Measurements from ENCODE around the gene OR56B4. TPM values are rescaled to one million over a fixed set of nuclear protein-coding genes. Genes with fewer than 3 reads are reported as not detected.

OR56B4 gene
- total and polyA plus RNA-seq, 9 donors, result not detected

DNA sequence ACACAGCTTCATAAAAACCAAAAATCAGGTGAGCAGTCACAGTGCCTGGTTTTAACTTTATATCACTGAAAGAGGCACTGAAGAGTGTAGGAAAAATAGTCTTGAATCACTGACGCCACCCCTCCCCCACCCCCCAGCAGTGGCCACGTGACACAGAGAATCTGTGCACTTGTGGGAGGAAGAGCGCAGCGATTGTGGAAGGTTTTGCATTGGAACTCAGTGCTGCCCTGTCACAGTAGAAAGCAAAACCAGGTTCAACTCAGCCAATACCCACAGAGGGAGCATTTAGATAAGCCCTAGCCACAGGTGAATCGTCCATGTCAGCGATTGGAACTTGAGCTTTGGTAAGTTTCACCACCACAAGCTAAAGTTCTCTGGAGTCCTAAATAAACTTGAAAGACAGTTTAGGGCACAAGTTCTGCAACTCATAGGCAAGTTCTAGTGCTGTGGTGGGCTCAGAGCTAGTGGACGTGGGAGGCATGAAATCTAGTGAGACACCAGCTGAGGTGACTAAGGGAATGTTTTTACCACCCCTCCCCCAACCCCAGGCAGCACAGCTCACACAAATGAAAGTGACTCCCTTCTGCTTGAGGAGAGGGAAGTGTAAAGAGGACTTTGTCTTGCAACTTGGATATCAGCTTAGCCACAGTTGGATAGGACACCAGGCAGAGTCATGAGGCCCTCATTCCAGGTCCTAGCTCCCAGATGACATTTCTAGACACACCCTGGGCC, 49.3 kb downstream of the OR56B4 start:
- Histone ChIP-seq H3K27me3 (no peaks in the 10 kb centered on the region), H3K36me3 (no peaks in the 10 kb centered on the region), H3K4me3 (no peak overlapping the region), H3K9me3 (no peaks in the 10 kb centered on the region), H3K4me1 (ENCODE audit: insufficient read depth) (no peaks in the 10 kb centered on the region), H3K27ac (no peak overlapping the region)
- 75 to 82% (median 78%) methylated on average over 7 of the region's 7 CpGs for WGBS, 3 donors
- intact Hi-C loops (cut with DNase I), result no loop called here
- no peak for DNase-seq
- TF ChIP-seq EP300 (IDR thresholded peaks at IDR 0.05) (no peak), POLR2A (IDR thresholded peaks at IDR 0.05) (no peak)
- TF ChIP-seq, protein P1, sequence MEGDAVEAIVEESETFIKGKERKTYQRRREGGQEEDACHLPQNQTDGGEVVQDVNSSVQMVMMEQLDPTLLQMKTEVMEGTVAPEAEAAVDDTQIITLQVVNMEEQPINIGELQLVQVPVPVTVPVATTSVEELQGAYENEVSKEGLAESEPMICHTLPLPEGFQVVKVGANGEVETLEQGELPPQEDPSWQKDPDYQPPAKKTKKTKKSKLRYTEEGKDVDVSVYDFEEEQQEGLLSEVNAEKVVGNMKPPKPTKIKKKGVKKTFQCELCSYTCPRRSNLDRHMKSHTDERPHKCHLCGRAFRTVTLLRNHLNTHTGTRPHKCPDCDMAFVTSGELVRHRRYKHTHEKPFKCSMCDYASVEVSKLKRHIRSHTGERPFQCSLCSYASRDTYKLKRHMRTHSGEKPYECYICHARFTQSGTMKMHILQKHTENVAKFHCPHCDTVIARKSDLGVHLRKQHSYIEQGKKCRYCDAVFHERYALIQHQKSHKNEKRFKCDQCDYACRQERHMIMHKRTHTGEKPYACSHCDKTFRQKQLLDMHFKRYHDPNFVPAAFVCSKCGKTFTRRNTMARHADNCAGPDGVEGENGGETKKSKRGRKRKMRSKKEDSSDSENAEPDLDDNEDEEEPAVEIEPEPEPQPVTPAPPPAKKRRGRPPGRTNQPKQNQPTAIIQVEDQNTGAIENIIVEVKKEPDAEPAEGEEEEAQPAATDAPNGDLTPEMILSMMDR (IDR thresholded peaks at IDR 0.05), result no peak

Other genes with a start within 250 kb of the OR56B4 start
- gene OR52E8, start 250.0 kb upstream of the OR56B4 start, total RNA-seq, result not detected
- not detected for gene OR52E8, start 250.0 kb upstream of the OR56B4 start, polyA plus RNA-seq
- not detected for gene OR52E4, start 227.1 kb upstream of the OR56B4 start, total RNA-seq
- not detected for gene OR52E4, start 227.1 kb upstream of the OR56B4 start, polyA plus RNA-seq
- not detected for gene OR52E5, start 214.5 kb upstream of the OR56B4 start, total RNA-seq
- not detected for gene OR52E5, start 214.5 kb upstream of the OR56B4 start, polyA plus RNA-seq
- gene OR56A3, start 165.4 kb upstream of the OR56B4 start, total RNA-seq, result not detected
- gene OR56A3, start 165.4 kb upstream of the OR56B4 start, polyA plus RNA-seq, result not detected
- gene OR56A5, start 139.2 kb upstream of the OR56B4 start, total RNA-seq, result not detected
- not detected for gene OR56A5, start 139.2 kb upstream of the OR56B4 start, polyA plus RNA-seq
- gene OR52L1, start 120.7 kb upstream of the OR56B4 start, total RNA-seq, result not detected
- gene OR52L1, start 120.7 kb upstream of the OR56B4 start, polyA plus RNA-seq, result not detected
- under 1 TPM in 2 of 7 donors, not detected in 5; 0.07 to 0.10 TPM for gene OR56A4, start 100.7 kb upstream of the OR56B4 start, total RNA-seq
- gene OR56A4, start 100.7 kb upstream of the OR56B4 start, polyA plus RNA-seq, result not detected
- gene OR56A1, start 76.9 kb upstream of the OR56B4 start, total RNA-seq, result under 1 TPM in 1 of 7 donors, not detected in 6; 0.02 TPM
- not detected for gene OR56A1, start 76.9 kb upstream of the OR56B4 start, polyA plus RNA-seq
- not detected for gene OR52B2, start 62.6 kb downstream of the OR56B4 start, total RNA-seq
- not detected for gene OR52B2, start 62.6 kb downstream of the OR56B4 start, polyA plus RNA-seq
- not detected for gene OR52W1, start 91.5 kb downstream of the OR56B4 start, total RNA-seq
- gene OR52W1, start 91.5 kb downstream of the OR56B4 start, polyA plus RNA-seq, result not detected
- not detected for gene C11orf42, start 97.9 kb downstream of the OR56B4 start, total RNA-seq
- not detected for gene C11orf42, start 97.9 kb downstream of the OR56B4 start, polyA plus RNA-seq
- 10 to 100 TPM; 26.9 to 59.1 (median 35.7) TPM for gene FHIP1B, start 127.0 kb downstream of the OR56B4 start, total RNA-seq
- 10 to 100 TPM; 15.9 to 43.8 TPM for gene FHIP1B, start 127.0 kb downstream of the OR56B4 start, polyA plus RNA-seq
- 1 to 10 TPM in 2 of 7 donors, under 1 TPM in 5; 0.18 to 2.9 (median 0.72) TPM for gene CNGA4, start 131.4 kb downstream of the OR56B4 start, total RNA-seq
- gene CNGA4, start 131.4 kb downstream of the OR56B4 start, polyA plus RNA-seq, result under 1 TPM; 0.10 to 0.38 TPM
- 1 to 10 TPM in 1 of 7 donors, under 1 TPM in 2, not detected in 4; 0.42 to 4.3 (median 0.80) TPM for gene CCKBR, start 152.2 kb downstream of the OR56B4 start, total RNA-seq
- 1 to 10 TPM in 1 of 2 donors, under 1 TPM in 1; 0.35 to 8.1 TPM for gene CCKBR, start 152.2 kb downstream of the OR56B4 start, polyA plus RNA-seq
- 100 to 1,000 TPM in 1 of 7 donors, 10 to 100 TPM in 6; 43.3 to 119 (median 70.3) TPM for gene CAVIN3, start 212.8 kb downstream of the OR56B4 start, total RNA-seq
- gene CAVIN3, start 212.8 kb downstream of the OR56B4 start, polyA plus RNA-seq, result 10 to 100 TPM; 36.7 to 61.2 TPM